Measurements from ENCODE around the gene GAL3ST2. TPM values are rescaled to one million over a fixed set of nuclear protein-coding genes. Genes with fewer than 3 reads are reported as not detected.

The GAL3ST2 gene
- total RNA-seq, 2 donors from 2014 or later = 34.2 to 70.2 TPM

- no peak for DNase-seq
- Histone ChIP-seq H3K4me1 (no peaks in the 10 kb centered on the region), H3K9ac (ENCODE audit: low read depth in 2 of 2, low read length in 2 of 2) (no peak overlapping the region), H3K4me3 (no peak overlapping the region), H3K27me3 (no peaks in the 10 kb centered on the region), H3K36me3 (no peaks in the 10 kb centered on the region), H3K27ac (no peak overlapping the region), H3K9me3 (no peaks in the 10 kb centered on the region)
- TF ChIP-seq CTCF (IDR thresholded peaks at IDR 0.05) = no peak
- intact Hi-C loops (cut with DNase I) = no loop called here
These were observed 76.5 kb downstream of the GAL3ST2 start for GRCh38 chr2:241852981-241853631.

Other genes starting within 250 kb of the GAL3ST2 start
- 10 to 100 TPM in 1 of 2 donors, 1 to 10 TPM in 1; 8.3 to 14.1 TPM for gene BOK, start 218.1 kb upstream of the GAL3ST2 start, total RNA-seq
- 10 to 100 TPM; 66.6 to 68.0 TPM for gene THAP4, start 139.7 kb upstream of the GAL3ST2 start, total RNA-seq
- gene ATG4B, start 139.1 kb upstream of the GAL3ST2 start, total RNA-seq = 100 to 1,000 TPM in 1 of 2 donors, 10 to 100 TPM in 1; 72.4 to 119 TPM
- gene DTYMK, start 90.0 kb upstream of the GAL3ST2 start, total RNA-seq = 100 to 1,000 TPM in 1 of 2 donors, 10 to 100 TPM in 1; 22.6 to 106 TPM
- gene ING5, start 74.8 kb upstream of the GAL3ST2 start, total RNA-seq = 10 to 100 TPM; 18.3 to 44.2 TPM
- 10 to 100 TPM; 42.0 to 76.6 TPM for gene D2HGDH, start 42.2 kb upstream of the GAL3ST2 start, total RNA-seq
- 10 to 100 TPM; 36.9 to 84.5 TPM for gene NEU4, start 32.4 kb downstream of the GAL3ST2 start, total RNA-seq
- under 1 TPM; 0.21 to 0.35 TPM for gene PDCD1, start 82.1 kb downstream of the GAL3ST2 start, total RNA-seq
- gene RTP5, start 92.9 kb downstream of the GAL3ST2 start, total RNA-seq = not detected